H1 (cell line): ENCODE results near the gene CASK. TPM values are rescaled to one million over a fixed set of nuclear protein-coding genes. Genes with fewer than 3 reads are reported as not detected.
"Not testable (repeated sequence)": the region's sequence is repeated elsewhere in the genome, so short reads cannot be mapped to it uniquely, and the experiment has no call there.

Source experiments
- CTCF ChIA-PET: fragments of 300-600 bp; sonication (Branson Sonifier 250); formaldehyde crosslinking; loops from one replicate; lab custom pipeline; 2021; ENCODE audit not compliant: partially characterized antibody; lab: Charles Lee
- POLR2A ChIA-PET: fragments of 300-600 bp; sonication (Branson Sonifier 250); formaldehyde crosslinking; loops from one replicate; lab custom pipeline; 2021; ENCODE audit warnings: inconsistent platforms; ENCODE audit not compliant: partially characterized antibody; lab: Charles Lee
- DNase-seq, 2 experiments: peaks; one replicate each; pipeline versions ENCODE4 v3.0.0 to v3.0.0-alpha.2; 2010 to 2022; ENCODE audit warnings: low spot score in 2 of 2, low read depth in 1 of 2, mixed read lengths in 1 of 2
- FAIRE-seq: peaks from 2 replicates; lab custom pipeline; 2011; peaks lifted over from hg19 to GRCh38; lab: Jason Lieb, UNC
- H2AFZ ChIP-seq: 2 replicates; pipeline ENCODE4 v1.8.1; 2012; ENCODE audit warnings: low read length, inconsistent platforms
- H2AK5ac ChIP-seq: 2 replicates; pipeline ENCODE4 v1.6.1; 2013; ENCODE audit warnings: low read depth, low read length
- H2BK120ac ChIP-seq: replicated peaks from 2 replicates; pipeline ENCODE3; 2013; ENCODE audit warnings: low read depth, low read length, inconsistent platforms
- H2BK12ac ChIP-seq: 2 replicates; pipeline ENCODE4 v1.6.1; 2013; ENCODE audit warnings: low read depth, low read length
- H2BK15ac ChIP-seq: 2 replicates; pipeline ENCODE4 v1.6.1; 2013; ENCODE audit warnings: low read length
- H2BK20ac ChIP-seq: 2 replicates; pipeline ENCODE4 v1.6.1; 2013; ENCODE audit warnings: low read length
- H2BK5ac ChIP-seq: 2 replicates; pipeline ENCODE4 v1.6.1; 2013; ENCODE audit warnings: low read depth, low read length
- H3K14ac ChIP-seq: 2 replicates; pipeline ENCODE4 v1.6.1; 2013; ENCODE audit warnings: inconsistent platforms; ENCODE audit not compliant: insufficient read length
- H3K18ac ChIP-seq: 2 replicates; pipeline ENCODE4 v1.6.1; 2013; ENCODE audit warnings: low read length; ENCODE audit errors: extremely low read depth
- H3K23ac ChIP-seq: 2 replicates; pipeline ENCODE4 v1.6.1; 2013; ENCODE audit warnings: inconsistent platforms; ENCODE audit not compliant: insufficient read length
- H3K23me2 ChIP-seq: 2 replicates; pipeline ENCODE4 v1.6.1; 2013; ENCODE audit warnings: low read depth, low read length
- H3K27ac ChIP-seq: 2 replicates; pipeline ENCODE4 v1.6.1; 2011; ENCODE audit warnings: low read depth, low read length, inconsistent platforms
- H3K27me3 ChIP-seq, 4 experiments: replicated peaks in 1 of 4; 1 replicate in 1 of 4; 2 replicates in 3 of 4; pipeline versions ENCODE4 v1.6.1 to v1.8.1; 2011 to 2013; ENCODE audit warnings: low read length in 3 of 4, mild to moderate bottlenecking in 3 of 4, inconsistent platforms in 2 of 4, mixed read lengths in 2 of 4, moderate library complexity in 1 of 4; ENCODE audit not compliant: control insufficient read depth in 3 of 4, insufficient read depth in 3 of 4; ENCODE audit errors: extremely low read depth in 1 of 4
- H3K36me3 ChIP-seq, 4 experiments: 2 replicates each; pipeline versions ENCODE4 v1.6.1 to v1.8.1; 2011 to 2013; ENCODE audit warnings: mild to moderate bottlenecking in 4 of 4, low read length in 3 of 4, moderate library complexity in 2 of 4, control low read depth in 1 of 4, inconsistent platforms in 1 of 4; ENCODE audit not compliant: insufficient read depth in 4 of 4, control insufficient read depth in 2 of 4
- H3K4ac ChIP-seq: replicated peaks from 2 replicates; pipeline ENCODE3; 2013; ENCODE audit warnings: low read length, low read depth, mixed read lengths, inconsistent platforms; ENCODE audit not compliant: insufficient read length
- H3K4me1 ChIP-seq, 4 experiments: replicated peaks in 1 of 4; 1 replicate in 1 of 4; 2 replicates in 3 of 4; pipeline versions ENCODE4 v1.6.1 to v1.8.1; 2011 to 2013; ENCODE audit warnings: low read length in 3 of 4, inconsistent platforms in 2 of 4, mixed read lengths in 1 of 4; ENCODE audit not compliant: insufficient read depth in 4 of 4, control insufficient read depth in 3 of 4
- H3K4me2 ChIP-seq, 2 experiments: 2 replicates each; pipeline versions ENCODE4 v1.6.1 to v1.8.1; 2011 to 2013; ENCODE audit warnings: low read depth in 2 of 2, low read length in 2 of 2, control low read depth in 1 of 2, inconsistent platforms in 1 of 2, mild to moderate bottlenecking in 1 of 2; ENCODE audit not compliant: insufficient read depth in 1 of 2
- H3K4me3 ChIP-seq, 4 experiments: fragments of 200-600, 300-600 bp in 1 of 4; sonication (generic), shearing (Covaris generic), sonication (Bioruptor Twin) in 1 of 4; 2 replicates each; pipeline versions ENCODE4 v1.5.1 to v1.8.1; 2011 to 2016; ENCODE audit warnings: low read length in 4 of 4, low read depth in 3 of 4, control low read depth in 2 of 4, inconsistent platforms in 2 of 4, mild to moderate bottlenecking in 2 of 4, mixed read lengths in 1 of 4, moderate library complexity in 1 of 4; ENCODE audit not compliant: insufficient read depth in 2 of 4; ENCODE audit errors: extremely low read depth in 1 of 4
- H3K56ac ChIP-seq: replicated peaks from 2 replicates; pipeline ENCODE3; 2013; ENCODE audit warnings: low read depth, mild to moderate bottlenecking, mixed read lengths, low read length, inconsistent platforms; ENCODE audit not compliant: insufficient read length
- H3K79me1 ChIP-seq: 2 replicates; pipeline ENCODE4 v1.6.1; 2013; ENCODE audit warnings: low read depth, low read length, control low read depth
- H3K79me2 ChIP-seq, 2 experiments: 2 replicates each; pipeline versions ENCODE4 v1.6.1 to v1.8.1; 2012 to 2013; ENCODE audit warnings: low read length in 2 of 2, mild to moderate bottlenecking in 2 of 2, inconsistent platforms in 1 of 2; ENCODE audit not compliant: insufficient read depth in 2 of 2, control insufficient read depth in 1 of 2
- H3K9ac ChIP-seq, 4 experiments: replicated peaks in 1 of 4; 1 replicate in 1 of 4; 2 replicates in 3 of 4; pipeline versions ENCODE4 v1.6.1 to v1.8.1; 2011 to 2013; ENCODE audit warnings: low read depth in 3 of 4, low read length in 3 of 4, control low read depth in 2 of 4, mild to moderate bottlenecking in 2 of 4, moderate library complexity in 2 of 4, inconsistent platforms in 1 of 4; ENCODE audit errors: extremely low read depth in 1 of 4
- H3K9me3 ChIP-seq, 2 experiments: 2 replicates each; pipeline versions ENCODE4 v1.6.1 to v1.8.1; 2012 to 2013; ENCODE audit warnings: mild to moderate bottlenecking in 2 of 2, moderate library complexity in 2 of 2, control low read depth in 1 of 2, inconsistent platforms in 1 of 2, low read depth in 1 of 2, low read length in 1 of 2, mixed read lengths in 1 of 2; ENCODE audit not compliant: insufficient read depth in 2 of 2
- H4K20me1 ChIP-seq, 2 experiments: replicated peaks in 1 of 2; 2 replicates each; pipeline versions ENCODE3 to v1.8.1; 2011 to 2013; ENCODE audit warnings: inconsistent platforms in 2 of 2, low read length in 2 of 2, mild to moderate bottlenecking in 1 of 2; ENCODE audit not compliant: insufficient read depth in 2 of 2, control insufficient read depth in 1 of 2
- H4K5ac ChIP-seq: 2 replicates; pipeline ENCODE4 v1.6.1; 2013; ENCODE audit warnings: low read length, low read depth, mixed read lengths, inconsistent platforms; ENCODE audit not compliant: insufficient read length
- H4K8ac ChIP-seq: 2 replicates; pipeline ENCODE4 v1.8.0; 2013; ENCODE audit warnings: mild to moderate bottlenecking, moderate library complexity, low read length, inconsistent platforms; ENCODE audit not compliant: insufficient read depth; ENCODE audit errors: extremely low read depth
- H4K91ac ChIP-seq: replicated peaks from 2 replicates; pipeline ENCODE3; 2013; ENCODE audit warnings: low read length, mixed read lengths, inconsistent platforms; ENCODE audit not compliant: insufficient read length
- WGBS, 2 experiments: shearing (Covaris generic) in 1 of 2; methylation state at CpG; one replicate each; pipeline versions ENCODE4 v1.1.6 to v1.1.7; 2013 to 2015; ENCODE audit warnings: low lambda C conversion rate in 2 of 2, mixed read lengths in 2 of 2, inconsistent platforms in 1 of 2, low coverage in 1 of 2, missing lambda C conversion rate in 1 of 2; ENCODE audit not compliant: insufficient replicate concordance in 2 of 2, insufficient coverage in 1 of 2, insufficient read length in 1 of 2; ENCODE audit errors: extremely low coverage in 1 of 2, missing lambda C conversion rate in 1 of 2; 5-methylcytosine and 5-hydroxymethylcytosine counted together
- polyA plus RNA-seq, 7 experiments: library from polyadenylated mRNA; depleted of rRNA in 3 of 7; stranded (reverse) in 5 of 7; unstranded in 2 of 7; fragments of >200 nt in 5 of 7; fragments of 200-250 nt in 2 of 7; gene quantifications; 1 replicate in 5 of 7; 2 replicates in 1 of 7; 4 replicates in 1 of 7; pipeline versions ENCODE4 v1.2.1 to v1.2.3, GENCODE V29; 2011 to 2013; ENCODE audit warnings: missing spikeins in 2 of 7, mixed read lengths in 2 of 7
- total RNA-seq: library from RNA; stranded (reverse); fragmentation: NEBNext Ultra II Directional; extraction: Animal tissue kit (Norgen Biotek cat#: 25700); gene quantifications from 2 replicates; pipeline ENCODE4 v1.2.1, GENCODE V29; 2021

The CASK gene
- total and polyA plus RNA-seq, 2 of the 8 experiments (the other 6 are each of a cell fraction or from before 2014, with no cell fraction given): 21.6 to 55.1 TPM

GRCh38 chrX:41719610-41720009 lies 203.7 kb downstream of the CASK start:
- POLR2A ChIA-PET: not testable (repeated sequence)

More at GRCh38 chrX:41719610-41720009, 203.7 kb downstream of the CASK start:
- peak overlapping the region; percentile 88; the same call in 1 of the 2 replicates for H3K27ac ChIP-seq
- H2BK20ac ChIP-seq, H3K4me3 ChIP-seq, H4K5ac ChIP-seq, H2BK15ac ChIP-seq, H2BK120ac ChIP-seq, H3K79me1 ChIP-seq, H2BK5ac ChIP-seq, H3K27me3 ChIP-seq, H3K4me2 ChIP-seq, H3K23ac ChIP-seq, H4K20me1 ChIP-seq, H3K14ac ChIP-seq, H4K8ac ChIP-seq, H3K4ac ChIP-seq, H3K36me3 ChIP-seq, DNase-seq, H2AK5ac ChIP-seq, H2BK12ac ChIP-seq, H2AFZ ChIP-seq, H3K56ac ChIP-seq, CTCF ChIA-PET, H4K91ac ChIP-seq, H3K23me2 ChIP-seq, H3K9me3 ChIP-seq, H3K79me2 ChIP-seq, H3K9ac ChIP-seq, H3K18ac ChIP-seq, FAIRE-seq: not testable (repeated sequence)
- 71% methylated on average over 6 of the region's 6 CpGs; no CpG with 5 or more reads in 1 of the 2 experiments for WGBS, 2 experiments
- H3K4me1 ChIP-seq: peaks cover 0 to 13% (median 3%) of the 10 kb centered on the region in 4 experiments; a peak in 5 of 7 replicates
